ENCODE measurements around the gene KRTAP24-1.

KRTAP24-1 gene, protein sequence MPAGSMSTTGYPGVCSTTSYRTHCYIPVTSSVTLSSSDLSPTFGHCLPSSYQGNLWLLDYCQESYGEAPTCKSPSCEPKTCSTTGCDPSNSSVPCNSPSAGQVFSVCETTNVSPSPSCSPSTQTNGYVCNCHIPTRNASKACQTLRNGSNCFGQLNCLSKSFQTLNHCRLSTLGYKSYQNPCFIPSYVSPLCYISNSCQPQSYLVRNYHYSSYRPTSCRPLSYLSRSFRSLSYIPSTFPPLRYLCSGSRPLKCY

DNA sequence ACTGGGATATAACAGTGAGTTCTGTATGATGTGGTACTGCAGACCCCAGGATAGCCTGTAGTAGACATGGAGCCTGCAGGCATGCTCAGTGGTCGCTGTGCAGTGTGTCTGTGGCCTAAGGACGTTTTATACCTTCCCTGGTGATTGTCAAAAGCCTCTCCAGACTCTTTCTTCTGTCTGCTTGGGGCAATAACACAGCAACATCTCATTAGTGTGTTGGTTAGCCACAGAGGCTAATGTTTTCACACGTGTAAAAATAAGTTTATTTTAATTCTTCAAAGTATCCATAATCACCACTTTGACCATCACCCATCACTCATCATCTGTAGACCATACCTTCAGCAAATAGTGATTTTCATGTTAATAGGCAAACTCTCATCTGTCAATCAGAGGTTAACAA lies at the start of gene KRTAP24-1:
TSS of gene KRTAP24-1 (minus strand) at position 101 of the 400 bp plus-strand sequence. CDS start at position 83, 18 bp downstream.
- no peak for DNase-seq

DNA sequence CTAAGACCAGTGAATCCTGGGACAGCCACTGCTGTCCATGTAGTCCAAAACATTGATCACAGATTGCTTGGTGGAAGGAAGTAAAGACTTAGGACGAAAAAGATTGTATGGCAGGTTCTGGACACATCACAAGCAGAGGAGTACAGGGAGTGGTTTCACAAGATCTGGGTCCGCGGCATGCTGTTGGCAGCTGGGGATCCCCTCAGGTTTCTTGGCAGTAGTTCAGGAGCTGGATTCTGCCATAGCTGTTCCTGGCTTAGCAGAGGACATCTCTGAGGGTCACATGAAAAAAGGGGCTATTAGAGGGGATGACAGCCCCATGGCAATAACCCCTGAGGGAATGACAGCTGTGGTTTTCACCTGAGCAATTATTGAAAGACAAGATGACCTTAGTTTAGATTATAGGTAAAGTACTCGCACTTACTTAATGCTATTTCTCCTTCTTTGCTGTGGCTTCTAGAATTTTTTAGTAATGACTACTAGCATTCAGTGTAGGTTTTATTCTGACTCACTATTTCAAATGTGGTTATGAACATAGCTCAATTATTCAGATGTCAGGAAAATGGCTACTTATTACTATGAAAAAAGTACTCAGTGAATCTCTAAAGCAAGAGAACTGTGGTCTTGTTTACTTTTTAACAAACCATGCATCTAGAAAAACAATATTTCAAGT lies 46.6 kb upstream of the KRTAP24-1 start:
- DNase-seq, result peak; percentile 68

DNA sequence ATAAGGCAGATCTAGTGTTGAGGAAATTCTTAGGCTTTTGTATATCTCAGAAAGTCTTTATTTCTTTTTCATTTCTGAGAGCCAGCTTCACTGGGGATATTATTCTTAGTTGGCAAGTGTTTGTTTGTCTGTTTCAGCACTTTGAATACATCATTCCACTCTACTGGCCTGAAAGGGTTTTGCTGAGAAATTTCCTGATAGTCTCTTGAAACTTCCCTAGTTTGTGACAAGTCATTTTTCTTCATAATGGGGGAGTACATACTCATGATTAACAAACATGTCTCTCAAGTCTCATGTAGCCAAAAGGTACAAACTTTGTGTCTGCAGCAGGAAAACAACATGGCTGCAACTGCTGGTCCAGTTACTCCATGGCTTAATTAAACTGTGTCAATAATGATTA lies 43.6 kb upstream of the KRTAP24-1 start:
- no peak for DNase-seq

DNA sequence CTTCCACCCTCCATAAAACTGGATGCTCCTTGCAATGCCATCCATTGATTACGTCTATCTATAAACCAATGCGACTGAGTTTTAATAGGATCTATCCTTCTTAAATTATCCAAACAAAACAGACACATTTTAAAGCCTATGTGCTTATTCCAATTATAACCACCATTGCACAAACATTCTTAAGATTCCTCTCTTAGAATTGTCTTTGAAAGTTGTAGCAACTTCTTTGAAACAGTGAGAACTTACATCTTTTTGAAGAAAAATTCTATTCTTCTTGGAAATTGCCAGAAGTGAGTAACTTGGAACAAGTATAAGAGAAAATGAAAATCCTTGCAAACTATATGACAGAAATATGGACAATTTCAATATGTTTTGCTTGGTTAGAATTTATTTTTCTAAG lies 37.5 kb upstream of the KRTAP24-1 start, which contains the start of gene KRTAP26-1:
TSS of gene KRTAP26-1 (minus strand) at position 101 of the 400 bp plus-strand sequence. CDS start 280 bp downstream, outside the sequence.
- no peak for DNase-seq

DNA sequence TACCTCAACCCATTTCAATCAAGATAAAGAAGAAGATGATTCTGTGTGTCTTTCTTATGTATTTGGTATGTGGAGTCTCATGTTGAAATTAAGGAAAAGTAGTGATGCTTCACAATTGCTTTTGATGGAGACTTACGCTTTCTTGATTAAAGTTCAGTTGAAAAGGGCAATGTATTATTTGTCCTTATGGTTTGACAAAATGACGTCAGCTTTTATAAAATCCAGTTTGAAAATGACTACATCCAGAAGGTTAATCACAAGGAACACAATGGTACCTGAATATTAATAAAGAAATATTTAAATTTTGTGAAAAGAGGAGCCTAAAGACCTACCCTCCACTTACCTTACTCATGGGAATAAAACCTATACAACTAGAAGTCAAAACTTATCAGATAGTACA lies 33.0 kb upstream of the KRTAP24-1 start:
- DNase-seq, result no peak

DNA sequence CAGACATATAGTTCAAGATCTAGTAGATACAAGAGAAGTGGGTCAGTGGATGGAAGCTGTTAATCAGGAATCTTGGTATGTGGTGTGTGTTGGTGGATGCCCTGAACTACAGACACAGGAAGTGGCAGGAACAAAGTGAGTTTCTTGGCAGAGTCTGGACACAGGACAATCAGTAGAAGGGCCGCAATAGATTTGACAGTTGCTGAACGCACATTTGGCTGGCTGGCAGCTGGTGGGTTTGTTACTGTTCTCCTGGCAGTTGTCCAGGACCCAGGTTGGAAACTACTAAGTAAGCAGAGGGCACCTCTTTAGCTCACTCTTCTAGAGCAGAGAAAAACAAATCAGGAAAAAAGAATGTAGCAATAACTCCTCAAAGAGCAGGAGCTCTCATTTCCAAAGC lies 24.1 kb upstream of the KRTAP24-1 start:
- DNase-seq, result no peak

DNA sequence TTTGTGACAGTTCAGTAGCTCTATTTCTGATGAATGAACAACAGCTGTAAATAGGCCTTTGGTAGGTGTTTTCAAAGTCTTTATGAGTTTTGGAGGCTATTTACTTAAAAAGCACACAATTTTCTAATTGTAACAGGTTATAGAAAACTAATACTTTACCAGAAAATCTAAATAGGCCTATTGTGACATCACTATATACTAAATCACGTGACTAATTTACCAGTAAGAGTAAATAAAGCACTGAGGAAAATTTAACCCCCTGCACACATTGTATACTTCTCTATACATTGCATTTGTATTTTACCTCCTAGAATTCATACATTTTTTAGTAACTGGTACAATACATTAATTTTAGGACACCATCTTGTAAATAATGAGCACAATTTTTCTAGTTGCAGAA lies 22.4 kb upstream of the KRTAP24-1 start:
- no peak for DNase-seq

DNA sequence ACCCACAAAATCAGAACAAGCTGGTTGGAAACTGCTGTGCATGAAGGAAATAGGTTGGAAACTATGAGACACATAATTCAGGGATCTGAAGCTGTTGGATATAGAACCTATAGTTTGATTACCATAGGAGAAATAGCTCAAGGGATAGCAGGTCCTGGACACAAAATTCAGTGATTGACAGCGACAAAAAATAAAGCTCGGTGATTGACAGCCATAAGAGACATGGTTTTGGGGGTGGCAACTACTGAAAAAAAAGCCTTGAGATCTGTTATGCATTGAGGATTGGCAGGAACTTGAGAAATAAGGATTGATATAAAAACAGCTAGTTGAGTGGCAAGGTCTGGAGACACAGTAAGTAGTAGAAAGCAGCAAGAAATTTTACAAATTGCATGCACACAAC lies 6.5 kb upstream of the KRTAP24-1 start, which contains the start of gene KRTAP25-1:
TSS of gene KRTAP25-1 (minus strand) at position 300 of the 400 bp plus-strand sequence. CDS start at position 276, 24 bp downstream.
- no peak for DNase-seq

DNA sequence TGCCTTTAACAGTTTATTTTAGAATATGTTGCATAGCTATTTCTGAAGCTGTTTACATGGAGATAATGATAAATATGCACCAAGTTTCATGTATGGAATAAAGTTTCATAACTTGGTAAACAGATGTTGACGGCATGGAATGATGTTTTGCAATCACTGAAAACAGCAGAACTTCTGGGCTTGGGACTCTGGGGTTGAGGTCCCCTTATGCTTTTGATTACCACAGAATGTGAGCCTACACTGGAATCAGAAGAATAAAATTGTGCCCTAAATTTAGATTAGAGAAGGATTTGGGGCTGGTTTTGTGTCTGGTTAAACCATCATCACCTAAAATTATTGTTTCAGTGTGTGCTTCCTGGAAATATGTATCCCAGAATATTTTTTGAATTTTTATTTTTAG lies 11.1 kb downstream of the KRTAP24-1 start:
- no peak for DNase-seq

DNA sequence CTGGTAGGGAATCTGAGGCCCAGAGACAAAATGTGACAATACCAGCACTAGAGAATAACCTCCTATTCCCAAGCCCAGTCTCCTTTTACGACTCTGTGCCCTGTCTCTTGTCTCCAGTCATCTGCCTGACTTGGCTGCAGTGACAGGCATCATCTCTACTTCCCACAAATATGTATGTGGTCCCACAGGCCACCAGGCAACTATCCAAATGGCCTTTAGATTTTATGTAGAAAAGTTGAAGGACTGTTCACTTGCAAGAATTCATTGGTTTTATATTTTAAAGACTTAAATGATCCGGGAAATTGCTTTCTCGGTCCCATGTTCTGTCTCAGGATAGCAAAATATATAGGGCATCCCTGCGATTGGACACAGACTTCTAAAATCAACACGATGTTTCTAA lies 11.6 kb downstream of the KRTAP24-1 start:
- DNase-seq, result no peak

DNA sequence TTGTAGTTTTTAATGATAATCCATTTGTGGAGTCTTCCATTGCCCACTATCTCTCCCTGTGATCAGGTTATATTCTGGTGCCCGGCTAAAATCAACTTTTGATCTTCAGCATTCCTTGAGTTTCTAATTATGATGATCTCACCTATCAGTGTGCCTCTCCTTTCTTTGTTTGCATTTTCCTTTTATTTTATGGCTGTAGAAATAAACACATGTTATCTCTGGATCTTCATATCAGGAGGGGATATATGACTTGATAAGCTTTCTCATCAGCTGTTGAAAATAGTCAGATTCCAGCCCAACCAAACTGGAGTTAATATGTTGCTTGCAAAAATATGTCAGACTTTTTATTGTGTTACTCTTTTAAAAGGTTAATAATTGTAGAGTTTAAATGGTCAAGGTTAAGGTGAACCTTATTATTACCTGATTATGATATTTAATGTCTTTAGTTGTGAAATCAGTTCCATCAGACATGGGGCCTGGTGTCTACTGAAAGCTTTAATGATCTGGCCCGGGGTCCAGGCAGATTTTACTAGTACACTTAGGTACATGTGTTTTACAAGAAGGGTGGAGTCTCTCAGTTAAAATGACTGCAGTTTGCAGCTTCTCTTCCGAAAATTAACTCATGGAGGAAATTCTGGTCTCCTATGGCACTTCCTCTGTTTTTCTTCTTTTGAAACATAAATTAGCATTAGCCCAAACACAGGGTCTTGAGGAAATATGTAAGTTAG lies 12.8 kb downstream of the KRTAP24-1 start:
- DNase-seq, result no peak

DNA sequence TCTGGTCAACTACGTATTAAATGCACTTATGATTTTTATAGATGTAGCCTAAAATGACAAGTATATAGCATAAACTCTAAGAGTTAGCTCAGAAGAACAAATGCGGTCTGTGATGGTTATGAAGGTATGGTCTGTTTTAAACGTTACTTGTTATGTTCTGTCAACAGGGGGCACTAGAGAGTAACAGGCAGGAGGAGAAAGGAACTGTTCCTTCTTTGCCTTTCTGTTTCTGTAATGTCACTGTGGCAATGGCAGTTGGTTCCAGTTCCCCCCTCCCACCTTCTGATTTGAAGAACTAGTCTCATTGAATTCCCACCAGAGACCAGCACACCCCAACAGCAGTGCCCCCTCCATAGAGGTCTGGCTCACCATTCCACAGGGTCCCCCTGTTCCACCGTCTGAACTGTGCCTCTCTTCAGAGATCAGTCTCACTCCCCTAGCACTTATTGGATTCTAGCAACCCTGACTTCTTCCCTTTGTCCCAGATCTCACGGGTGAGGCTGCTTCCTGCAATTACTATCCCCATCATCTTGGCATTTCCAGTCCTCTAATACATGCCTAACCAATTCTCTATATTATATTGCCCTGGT lies 14.0 kb downstream of the KRTAP24-1 start:
- no peak for DNase-seq

DNA sequence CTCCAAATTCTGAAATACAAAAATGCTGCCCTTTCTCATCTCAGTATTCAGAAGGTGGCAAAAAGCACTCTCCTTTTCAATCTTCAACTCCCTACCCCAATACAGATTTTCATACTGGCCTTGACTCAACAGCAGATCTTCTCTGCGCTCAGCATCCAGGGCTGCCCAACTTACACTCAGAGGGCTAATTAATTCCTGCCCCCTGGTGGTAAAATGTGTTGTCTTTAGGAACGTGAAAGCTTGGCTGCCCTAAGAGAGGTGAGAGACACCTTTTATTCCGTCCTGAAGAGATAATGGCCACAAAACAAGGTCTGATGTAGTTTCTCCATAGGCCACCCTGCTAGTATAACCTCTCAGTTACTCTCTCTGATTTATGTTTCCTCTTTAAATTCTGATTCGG lies 25.0 kb downstream of the KRTAP24-1 start:
- peak; percentile 18 for DNase-seq

DNA sequence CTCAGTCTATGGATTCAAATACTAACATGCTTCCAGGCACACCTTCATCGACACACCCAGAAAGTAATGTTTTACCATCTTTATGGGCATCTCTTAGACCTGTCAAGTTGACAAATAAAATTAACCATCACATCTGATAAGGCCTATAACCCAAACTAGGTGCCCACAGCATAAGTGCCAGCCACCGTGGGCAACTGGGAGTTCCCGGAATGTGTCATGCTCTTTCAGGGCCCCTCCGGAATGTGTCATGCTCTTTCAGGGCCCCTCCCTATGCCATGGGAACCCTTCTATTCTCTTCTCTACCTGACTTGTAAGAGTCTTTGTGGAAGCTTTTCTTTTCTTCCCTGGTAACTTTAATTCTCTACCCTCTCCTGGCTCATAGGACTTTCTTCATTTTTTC lies 26.6 kb downstream of the KRTAP24-1 start:
- DNase-seq, result no peak

DNA sequence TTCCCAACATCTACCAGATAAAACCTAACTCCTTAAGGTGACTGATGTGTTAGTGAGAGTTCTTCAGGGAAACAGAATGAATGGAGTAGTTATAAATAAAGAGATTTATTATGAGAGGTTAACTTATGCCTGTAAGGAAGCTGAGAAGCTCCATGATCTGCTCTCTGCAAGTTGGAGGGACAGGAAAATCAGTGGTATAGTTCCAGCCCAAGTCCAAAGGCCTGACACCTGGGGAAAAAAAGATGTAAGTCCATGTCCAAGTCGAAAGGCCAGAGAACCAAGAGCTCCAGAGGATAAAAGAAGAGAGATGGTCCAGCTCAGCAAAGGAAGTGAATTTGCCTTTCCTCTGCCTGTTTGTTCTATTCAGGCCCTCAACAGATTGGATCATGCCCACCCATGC lies 27.1 kb downstream of the KRTAP24-1 start:
- DNase-seq, result no peak

DNA sequence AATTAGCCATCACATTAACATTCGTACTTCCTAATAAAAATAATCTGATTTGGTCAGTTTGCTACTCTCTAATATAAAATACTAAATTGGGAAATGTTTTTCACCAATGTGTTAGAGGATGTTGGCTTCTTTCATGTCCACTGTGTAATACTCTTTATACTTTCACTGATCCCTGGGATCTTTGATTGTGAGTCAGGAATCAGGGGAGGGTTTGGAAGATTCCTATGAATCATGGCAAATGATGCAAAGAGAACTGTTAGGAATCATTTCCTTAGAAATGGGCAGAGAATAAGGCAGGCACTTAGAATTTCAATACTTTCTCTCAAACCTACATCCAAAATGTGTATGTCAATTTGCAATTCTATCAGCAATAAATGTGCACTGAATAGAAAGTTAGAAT lies 31.0 kb downstream of the KRTAP24-1 start:
- DNase-seq, result peak; percentile 68

DNA sequence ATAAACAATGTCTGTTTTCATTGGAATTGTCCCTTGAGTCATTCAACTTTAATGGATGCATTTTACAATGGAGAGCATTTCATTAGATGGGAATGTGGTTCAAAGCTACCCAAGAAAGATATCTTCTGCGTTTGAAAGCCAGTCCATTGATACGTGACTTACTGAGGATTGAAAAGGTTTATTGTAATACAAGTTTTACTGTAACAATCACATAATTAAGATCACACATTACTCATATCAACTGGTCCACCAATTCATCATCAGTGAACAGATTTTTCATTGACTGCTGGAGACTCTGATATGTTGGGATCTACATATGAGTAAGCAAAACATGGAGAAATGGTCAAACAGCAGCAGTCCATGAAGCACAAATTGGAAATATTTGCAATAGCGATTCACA lies 32.8 kb downstream of the KRTAP24-1 start:
- DNase-seq, result no peak

DNA sequence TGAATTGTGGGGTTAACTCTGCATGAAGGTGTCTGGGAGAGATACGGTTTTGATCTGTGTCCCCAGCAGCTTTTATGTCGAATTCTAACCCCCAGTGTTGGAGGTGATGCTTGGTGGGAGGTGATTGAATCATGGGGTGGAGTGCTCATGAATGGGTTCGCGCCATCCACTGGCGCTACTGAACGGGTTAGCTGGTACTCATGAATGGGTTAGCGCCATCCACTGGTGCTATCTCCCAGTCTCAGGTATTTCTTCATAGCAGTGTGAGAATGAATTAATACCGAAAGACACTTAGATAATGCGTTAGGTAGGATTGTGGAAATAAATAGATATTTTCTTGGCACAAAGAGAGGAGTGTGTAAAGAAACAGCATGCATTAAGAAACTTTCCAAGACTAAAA lies 33.9 kb downstream of the KRTAP24-1 start:
- DNase-seq, result no peak

DNA sequence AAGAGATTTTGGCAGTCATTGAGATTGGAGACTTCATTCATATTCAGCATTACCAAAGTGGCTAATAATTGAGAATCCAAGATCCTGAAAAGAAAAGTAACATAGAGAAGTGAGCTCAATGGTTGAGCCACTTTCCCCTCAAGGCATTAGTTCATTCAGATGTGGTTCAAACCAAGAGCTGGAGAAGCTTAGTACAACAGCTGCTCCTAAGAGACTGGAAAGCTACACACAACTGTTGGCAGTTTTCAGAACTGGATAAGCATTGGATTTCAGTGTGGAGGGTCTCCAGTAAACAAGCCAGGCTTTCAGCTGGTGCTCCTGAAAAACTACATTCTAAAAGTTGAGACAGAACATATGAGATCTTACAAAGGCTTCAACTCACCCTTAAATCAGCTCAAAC lies 37.7 kb downstream of the KRTAP24-1 start:
- no peak for DNase-seq

DNA sequence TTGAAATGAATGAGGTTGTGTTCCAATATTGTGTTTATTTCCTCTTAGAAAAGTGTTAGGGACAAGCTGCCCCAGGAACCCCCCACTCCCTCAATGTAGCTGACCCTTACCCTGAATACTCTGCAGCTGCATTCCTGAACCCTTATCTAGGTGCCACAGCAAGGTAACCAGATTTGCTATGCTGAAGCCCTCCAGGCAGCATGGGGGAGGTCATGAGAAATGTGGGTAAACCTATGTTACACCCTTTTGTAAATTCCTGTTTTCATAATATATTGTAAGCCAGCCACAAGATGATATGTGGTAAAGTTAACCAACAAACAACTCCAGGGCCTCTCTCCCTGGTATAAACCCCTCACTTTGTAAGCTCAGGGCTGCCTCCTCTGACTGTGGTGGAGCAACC lies 39.1 kb downstream of the KRTAP24-1 start:
- peak; percentile 16 for DNase-seq

DNA sequence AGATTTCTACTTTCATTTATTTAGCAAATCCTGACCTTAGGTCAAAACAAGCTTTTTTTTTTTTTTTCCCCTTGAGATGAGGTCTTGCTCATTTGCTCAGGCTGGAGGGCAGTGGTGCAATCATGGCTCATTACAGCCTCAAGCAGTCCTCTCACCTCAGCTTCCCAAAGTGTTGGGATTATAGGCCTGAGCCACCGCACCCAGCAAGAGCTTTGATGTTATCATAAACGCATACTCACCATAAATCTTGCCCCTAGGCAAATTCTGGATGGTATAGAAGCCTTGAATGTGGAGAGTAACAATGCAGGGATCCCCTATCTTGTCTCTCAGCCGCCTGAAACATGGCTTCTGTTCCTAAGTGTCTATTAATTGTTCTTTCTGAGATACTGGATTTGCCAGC lies 42.1 kb downstream of the KRTAP24-1 start:
- DNase-seq, result peak; percentile 59

DNA sequence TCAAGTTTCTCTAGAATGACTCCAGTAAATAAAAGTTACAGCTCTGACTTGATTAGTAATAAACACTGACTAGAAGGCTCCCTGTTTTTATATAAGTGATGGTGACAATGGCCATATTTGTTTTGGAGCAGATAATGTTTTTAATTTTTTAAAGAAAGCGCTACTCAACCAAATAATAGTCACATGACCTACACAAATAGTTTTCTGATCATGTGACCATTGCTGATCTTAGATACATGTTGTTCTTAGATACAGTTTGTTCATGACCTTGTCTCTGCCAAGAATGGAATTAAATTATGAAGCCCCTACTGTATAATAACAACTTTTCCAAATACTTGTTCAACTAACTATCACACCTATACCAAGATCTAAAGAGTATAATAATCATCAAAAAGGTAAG lies 44.6 kb downstream of the KRTAP24-1 start:
- DNase-seq, result no peak

DNA sequence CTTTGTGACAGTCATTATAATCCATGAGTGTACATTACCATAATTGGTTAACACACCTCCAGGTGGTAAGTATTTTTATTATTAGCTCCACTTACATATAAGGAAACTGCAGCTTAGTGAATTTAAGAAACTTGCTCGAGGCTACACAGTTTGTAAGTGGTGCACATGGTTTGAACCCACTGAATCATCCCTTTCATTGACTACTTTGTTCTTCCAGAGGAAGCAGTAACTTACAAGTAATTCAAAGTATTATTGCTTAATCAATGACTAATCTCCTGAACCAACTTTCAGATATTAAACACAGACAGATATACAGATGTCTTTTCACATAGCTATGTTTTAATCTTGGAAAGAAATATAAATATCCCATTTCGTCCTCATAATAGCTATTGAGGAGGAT lies 48.1 kb downstream of the KRTAP24-1 start:
- peak; percentile 40 for DNase-seq
